ENCODE data around the gene SERINC5.
"Not testable (repeated sequence)": the region's sequence is repeated elsewhere in the genome, so short reads cannot be mapped to it uniquely, and the experiment has no call there.

The SERINC5 gene

DNA sequence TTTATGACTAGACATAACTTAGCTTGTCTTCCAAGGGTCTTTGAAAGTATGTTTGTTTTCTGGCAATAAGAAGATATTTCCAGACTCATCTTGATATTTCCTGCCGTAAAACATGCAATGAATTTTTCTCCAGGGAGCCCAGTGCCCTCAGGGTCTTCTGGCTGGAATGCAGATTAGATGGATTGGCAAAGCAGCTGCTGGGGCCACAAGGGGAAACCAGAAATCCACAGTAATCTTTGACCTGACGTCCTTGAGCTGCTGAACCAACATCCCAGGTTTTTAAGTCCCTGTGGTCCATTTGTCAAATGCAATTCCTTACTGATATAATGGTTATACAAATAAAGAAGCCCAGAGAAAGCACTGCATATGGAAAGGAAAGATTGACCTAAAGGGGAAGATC is 127.7 kb downstream of the SERINC5 start:
- DNase-seq: no peak

DNA sequence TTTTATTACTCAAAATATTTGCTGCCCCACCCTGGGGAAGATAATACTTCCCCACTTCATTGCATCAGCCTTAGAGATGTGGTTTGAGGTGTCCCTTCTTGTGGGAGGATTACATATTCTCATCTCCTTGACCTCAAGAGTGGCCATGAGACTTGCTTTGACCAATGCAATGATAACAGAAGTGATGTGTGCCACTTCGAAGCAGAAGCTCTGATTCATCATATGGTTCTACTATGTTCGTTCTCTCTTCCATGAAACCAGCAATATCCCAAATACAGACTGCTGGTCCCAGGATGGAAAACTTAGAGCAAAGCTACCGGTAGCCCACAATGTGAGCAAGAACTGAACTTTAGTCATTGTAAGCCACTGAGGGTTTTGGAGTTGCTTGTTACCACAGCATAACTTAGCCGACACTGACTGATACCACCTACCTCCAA is 128.7 kb downstream of the SERINC5 start:
- no peak for DNase-seq

DNA sequence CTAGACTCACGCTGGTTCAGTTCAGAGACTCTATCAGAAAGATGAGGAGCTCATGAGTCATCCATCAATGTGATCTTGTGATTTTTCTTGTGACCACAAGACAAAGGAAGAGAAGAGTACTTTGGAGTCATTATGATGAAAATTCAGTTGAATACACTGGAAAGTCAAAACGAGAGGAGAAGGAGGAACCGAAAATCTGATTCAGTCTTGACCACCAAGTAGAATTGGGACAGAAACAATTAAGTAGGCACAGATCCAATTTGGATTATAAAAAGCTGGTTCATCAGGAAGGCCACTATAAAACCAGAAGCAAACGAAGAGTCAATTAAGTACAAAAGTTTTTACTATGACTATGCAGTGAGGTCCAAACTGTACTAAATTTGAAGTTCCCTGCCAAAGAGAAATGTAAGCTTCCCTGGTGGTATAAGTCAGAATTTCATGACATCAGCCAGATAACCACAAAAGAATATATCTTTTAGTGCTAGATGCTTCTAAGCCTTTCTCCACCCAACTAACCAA is 129.8 kb downstream of the SERINC5 start:
- no peak for DNase-seq

DNA sequence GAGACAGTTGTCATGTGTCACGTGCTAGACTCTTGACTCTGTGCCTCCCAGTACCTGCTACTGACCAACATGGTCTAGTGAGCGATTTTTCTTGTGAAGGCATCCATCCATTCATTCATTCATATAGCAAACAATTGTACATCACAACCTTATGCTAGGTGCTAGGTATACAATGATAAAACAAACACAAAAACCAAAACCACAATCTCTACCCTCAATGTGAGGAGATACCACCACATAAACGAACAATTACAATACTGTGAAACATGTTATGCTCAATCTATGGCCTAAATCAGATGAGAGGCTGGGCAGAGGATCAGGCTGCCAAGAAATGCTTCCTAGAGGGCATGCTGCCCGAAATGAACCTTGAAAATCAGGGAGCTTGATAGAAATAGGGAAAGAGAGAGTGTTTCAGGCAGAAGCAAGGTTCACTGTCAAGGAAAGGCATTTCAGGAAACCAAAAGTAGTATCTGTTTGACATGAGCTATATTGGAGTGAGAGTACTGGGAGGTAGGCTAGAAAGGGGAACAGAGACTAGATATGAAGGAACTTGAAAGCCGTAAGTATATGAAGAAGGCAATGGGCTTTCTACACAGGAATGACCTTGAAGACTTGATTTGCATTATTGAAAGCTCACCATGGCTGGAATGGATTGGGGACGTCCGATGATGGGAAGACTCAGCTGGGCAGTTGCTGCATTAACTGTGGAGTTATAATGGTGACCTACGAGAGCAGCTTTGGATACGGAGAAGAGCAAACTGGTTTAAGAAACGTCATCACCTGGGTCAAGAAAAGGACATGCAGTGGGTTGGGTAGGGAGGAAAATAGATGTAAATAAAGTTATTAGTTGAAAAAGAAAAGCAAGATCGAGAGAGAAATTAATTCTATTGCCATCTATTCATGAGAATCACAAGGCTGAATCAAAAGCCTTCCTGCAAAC is 130.6 kb downstream of the SERINC5 start:
- no peak for DNase-seq

- DNase-seq: no peak
Measured at GRCh38 chr5:80124121-80124918, 131.5 kb downstream of the SERINC5 start.

GRCh38 chr5:80122579-80122978 is 133.3 kb downstream of the SERINC5 start:
- DNase-seq: no peak

GRCh38 chr5:80119372-80119771 is 136.5 kb downstream of the SERINC5 start:
- no peak for DNase-seq

DNA sequence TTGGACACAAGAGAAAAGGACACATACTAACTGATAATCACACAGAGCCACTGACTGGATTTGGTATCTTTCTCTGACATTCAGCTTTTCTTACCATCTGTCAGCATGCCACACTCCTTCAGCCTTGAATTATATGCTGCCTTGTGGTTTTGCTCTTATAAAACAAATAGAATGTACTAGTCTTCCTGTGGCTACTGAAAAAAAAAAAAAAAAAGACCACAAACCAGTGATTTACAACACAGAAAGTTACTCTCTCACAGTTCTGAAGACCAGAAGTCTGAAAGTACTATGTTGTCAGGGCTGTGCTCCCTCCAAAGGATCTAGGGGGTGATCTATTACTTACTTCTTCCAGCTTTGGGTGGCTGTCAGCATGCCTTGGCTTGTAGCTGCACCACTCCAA is 138.4 kb downstream of the SERINC5 start:
- DNase-seq: no peak

DNA sequence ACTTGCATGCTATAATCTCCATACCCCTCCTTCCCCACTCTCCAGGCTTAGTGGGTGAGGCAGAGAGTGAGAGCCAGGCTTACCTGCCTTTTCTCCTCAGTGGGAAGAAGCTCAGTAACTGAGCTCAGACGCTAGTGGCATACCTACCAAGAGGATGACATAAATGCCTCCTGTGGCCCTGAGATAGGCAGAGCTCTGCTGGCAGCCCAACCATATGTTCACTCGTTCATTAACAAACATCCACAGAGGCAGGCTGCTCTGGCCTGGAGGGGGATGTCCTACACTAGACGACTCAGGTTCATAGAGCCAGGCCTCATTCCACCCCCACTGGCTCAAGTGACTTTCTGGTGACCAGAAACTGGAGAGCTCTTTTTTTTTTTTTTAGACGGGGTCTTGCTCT is 139.4 kb downstream of the SERINC5 start:
- no peak for DNase-seq

- no peak for DNase-seq
Measured at GRCh38 chr5:80116000-80116399, 139.8 kb downstream of the SERINC5 start.

- no peak for DNase-seq
Measured at GRCh38 chr5:80114860-80115259, 141.0 kb downstream of the SERINC5 start.

- DNase-seq: not testable (repeated sequence)
Measured at GRCh38 chr5:80111376-80111990, 144.4 kb downstream of the SERINC5 start.

DNA sequence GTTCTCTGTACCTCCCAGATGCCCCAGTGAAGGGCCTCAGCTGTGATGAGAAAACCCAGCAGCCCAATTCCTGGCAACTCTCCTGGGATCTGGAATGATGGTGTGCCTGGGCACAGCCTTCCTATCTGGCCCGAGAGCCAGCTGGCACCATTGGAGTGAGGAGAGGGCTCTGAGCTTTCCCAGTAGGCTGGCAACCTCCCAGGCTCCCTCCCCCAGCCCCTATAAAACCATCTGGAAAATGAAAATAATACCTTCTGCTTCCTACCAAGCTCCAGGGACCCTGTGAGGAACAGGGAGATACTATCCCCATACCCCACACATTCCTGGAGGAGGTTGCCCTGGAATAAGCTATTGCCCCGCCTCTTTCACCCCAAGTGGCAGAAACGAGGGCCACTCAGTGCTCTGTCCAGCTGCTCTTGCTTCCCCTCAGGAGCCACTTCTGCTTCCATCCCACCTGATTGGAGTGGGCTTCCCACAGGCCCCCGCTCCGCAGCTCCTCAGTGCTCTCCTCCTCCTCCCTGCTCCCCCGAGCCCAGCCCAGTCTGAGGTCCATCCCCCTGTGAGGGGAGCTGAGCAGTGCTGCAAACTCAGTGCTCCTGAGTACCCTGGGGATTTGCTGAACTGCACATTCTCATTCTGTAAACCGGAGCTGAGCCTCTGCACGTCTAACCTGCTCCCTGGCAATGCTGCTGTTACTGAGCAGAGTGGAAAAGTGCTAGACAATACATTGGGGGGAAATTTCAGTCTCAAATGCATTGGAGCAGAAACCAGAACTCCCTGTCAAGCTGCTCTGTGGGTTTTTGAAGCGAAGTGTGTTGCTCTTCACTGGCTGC is 146.0 kb downstream of the SERINC5 start:
- no peak for DNase-seq

GRCh38 chr5:80106916-80107315 is 148.9 kb downstream of the SERINC5 start:
- no peak for DNase-seq

DNA sequence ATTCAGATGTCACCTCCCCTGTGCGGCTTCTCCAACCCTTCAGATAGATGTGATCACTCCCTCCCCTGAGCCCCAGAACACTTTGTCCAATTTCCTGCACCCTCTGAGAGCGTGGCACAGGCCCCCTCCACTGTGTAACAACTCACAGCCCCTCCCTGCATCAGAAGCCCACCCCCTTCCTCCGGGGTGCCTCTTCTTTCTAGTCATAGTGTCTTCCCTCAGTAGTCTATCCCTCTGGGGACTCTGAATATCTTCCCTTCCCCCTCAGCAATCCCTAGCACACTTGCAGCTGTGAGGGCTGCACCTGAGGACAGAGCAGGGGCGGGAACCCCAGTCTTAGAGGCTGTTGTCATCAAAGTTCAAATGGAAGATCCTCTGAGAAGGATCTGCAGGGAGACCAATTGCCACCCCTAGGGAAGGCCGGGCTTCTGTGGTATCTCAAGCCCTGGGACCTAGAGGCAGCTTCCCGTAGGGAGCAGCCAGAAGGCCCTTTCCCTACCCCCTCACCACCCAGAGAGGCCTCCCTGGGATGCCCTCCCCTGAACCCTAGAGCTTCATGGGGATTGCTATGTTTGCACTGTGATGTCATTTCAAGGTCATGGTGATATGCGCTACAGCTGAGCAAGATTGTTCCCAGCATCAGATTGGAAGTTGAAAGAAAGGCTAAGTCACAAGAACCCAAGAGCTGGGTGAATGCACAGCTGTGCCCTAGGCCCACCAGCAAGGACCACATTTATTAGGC is 150.0 kb downstream of the SERINC5 start:
- no peak for DNase-seq

DNA sequence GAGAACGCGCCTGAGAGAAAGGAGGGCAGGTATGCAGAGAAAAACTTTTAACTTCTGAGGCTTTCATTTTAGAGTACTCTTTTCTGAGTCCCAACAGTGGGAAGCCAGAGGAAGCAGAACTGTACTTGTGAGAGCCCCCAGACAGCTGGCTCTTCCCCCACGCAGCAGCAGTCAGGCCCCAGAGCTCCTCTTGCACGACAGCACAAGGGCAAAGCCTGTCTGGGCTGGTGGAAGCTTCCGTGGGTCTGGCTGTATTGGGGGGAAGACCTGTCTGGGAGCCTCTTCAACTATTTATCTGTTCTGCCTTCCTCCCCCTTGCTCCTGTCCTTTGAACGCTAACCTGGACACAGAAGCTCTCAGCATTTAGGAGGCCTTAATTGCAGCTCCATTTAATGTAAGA is 152.5 kb downstream of the SERINC5 start:
- no peak for DNase-seq

DNA sequence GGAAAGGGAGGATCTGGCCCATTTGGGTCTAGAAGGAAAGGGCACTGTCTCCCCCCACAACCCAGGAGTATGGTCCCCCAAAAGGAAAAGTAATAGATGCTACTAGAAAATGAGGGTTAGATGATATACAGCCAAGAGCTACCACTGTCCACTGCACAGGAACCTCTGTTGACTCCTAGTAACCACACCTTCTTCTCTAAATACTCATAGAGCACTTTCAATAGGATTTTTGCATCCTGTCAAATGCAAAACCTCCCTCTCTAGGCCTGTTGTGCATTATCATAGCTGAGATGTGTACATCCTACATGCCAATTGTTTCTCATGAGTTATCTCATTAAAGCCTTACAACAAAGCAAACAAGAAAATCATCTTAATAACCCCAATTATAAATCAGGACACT is 153.9 kb downstream of the SERINC5 start:
- DNase-seq: no peak

DNA sequence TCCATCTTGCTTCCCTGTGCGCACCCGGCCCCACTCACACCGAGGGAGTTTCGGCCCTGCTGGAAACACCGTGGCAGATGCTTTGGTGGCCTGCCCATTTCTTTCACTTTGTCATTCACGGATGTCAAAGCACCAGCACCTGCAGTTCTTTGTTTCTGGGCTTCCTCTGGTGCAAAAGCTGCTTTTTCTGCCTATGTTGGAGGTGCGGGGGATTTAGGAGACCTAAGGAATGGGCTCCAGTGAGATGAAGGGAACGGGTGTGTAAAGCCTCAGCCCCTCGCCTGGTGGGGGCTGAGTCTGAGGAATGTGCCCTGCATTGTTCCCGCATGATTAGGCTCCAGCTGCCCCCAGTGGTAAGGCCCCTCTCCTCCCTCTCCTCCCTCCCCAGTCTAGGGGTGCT is 158.4 kb downstream of the SERINC5 start:
- no peak for DNase-seq

GRCh38 chr5:80094236-80094738 is 161.6 kb downstream of the SERINC5 start:
- no peak for DNase-seq

DNA sequence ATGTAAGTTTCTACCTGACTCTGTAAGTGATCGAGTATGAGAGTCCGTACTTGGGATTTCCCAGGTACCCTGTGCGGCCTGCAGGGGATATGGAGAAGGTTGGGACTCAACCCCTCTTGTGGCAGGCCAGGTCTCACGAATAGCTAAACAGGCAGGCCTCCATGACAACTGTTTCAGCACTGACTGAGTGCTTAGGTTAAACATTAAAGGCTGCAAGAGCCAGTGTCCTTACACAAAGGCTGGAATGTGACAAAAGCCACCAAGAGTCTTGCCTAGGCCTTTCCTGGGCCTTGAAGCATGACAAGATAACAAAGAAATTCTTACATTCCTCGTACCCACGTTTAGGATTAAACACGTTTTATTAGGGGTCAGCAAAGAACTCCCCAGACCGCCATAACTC is 162.1 kb downstream of the SERINC5 start:
- DNase-seq: no peak

- DNase-seq: no peak
Measured at GRCh38 chr5:80092486-80093107, 163.3 kb downstream of the SERINC5 start.
